DMS53 (cell line): Measurements from ENCODE around the gene RGS10.
A peak's percentile ranks its signal among the peaks of the same experiment; 100 is the strongest.
"Not testable (repeated sequence)": the region's sequence is repeated elsewhere in the genome, so short reads cannot be mapped to it uniquely, and the experiment has no call there.

Experiments used
- DNase-seq: peaks from one replicate; lab custom pipeline; 2025; lab: John Stamatoyannopoulos, UW

RGS10 gene

GRCh38 chr10:119542357-119542987, at the start of gene RGS10:
TSS of gene RGS10 (minus strand) at chr10:119542719. CDS start at chr10:119542638, 81 bp downstream.
- peak; percentile 70 for DNase-seq

GRCh38 chr10:119588071-119588470, 45.6 kb upstream of the RGS10 start:
- DNase-seq, result no peak

GRCh38 chr10:119578355-119578754, 35.8 kb upstream of the RGS10 start:
- no peak for DNase-seq

- DNase-seq, result no peak
Observed at GRCh38 chr10:119575991-119576390, 33.5 kb upstream of the RGS10 start.

- DNase-seq, result no peak
Observed at GRCh38 chr10:119575506-119575905, 33.0 kb upstream of the RGS10 start.

GRCh38 chr10:119567978-119568377, 25.5 kb upstream of the RGS10 start:
- no peak for DNase-seq

GRCh38 chr10:119562097-119562496, 19.6 kb upstream of the RGS10 start:
- DNase-seq, result no peak

- DNase-seq, result not testable (repeated sequence)
Observed at GRCh38 chr10:119559511-119559910, 17.0 kb upstream of the RGS10 start.

GRCh38 chr10:119556081-119556480, 13.6 kb upstream of the RGS10 start:
- not testable (repeated sequence) for DNase-seq

- no peak for DNase-seq
Observed at GRCh38 chr10:119555178-119555784, 12.8 kb upstream of the RGS10 start.

- no peak for DNase-seq
Observed at GRCh38 chr10:119550827-119551226, 8.3 kb upstream of the RGS10 start.

GRCh38 chr10:119549247-119549999, 6.9 kb upstream of the RGS10 start:
- no peak for DNase-seq

GRCh38 chr10:119546009-119546408, 3.5 kb upstream of the RGS10 start:
- no peak for DNase-seq

GRCh38 chr10:119545310-119545709, 2.8 kb upstream of the RGS10 start:
- no peak for DNase-seq

GRCh38 chr10:119543814-119544642, 1.5 kb upstream of the RGS10 start:
- no peak for DNase-seq

- peak; percentile 70 for DNase-seq
Observed at GRCh38 chr10:119542988-119543813, 682 bp upstream of the RGS10 start.

GRCh38 chr10:119541459-119542356, 811 bp downstream of the RGS10 start:
- peak; percentile 14 for DNase-seq

- no peak for DNase-seq
Observed at GRCh38 chr10:119541046-119541445, 1.5 kb downstream of the RGS10 start.

- DNase-seq, result no peak
Observed at GRCh38 chr10:119540038-119540437, 2.5 kb downstream of the RGS10 start.

GRCh38 chr10:119539359-119539825, 3.1 kb downstream of the RGS10 start:
- no peak for DNase-seq
